Putamen (tissue), 1 donor: ENCODE results near the gene ACP3.

Experiments used
- DNase-seq: peaks from one replicate; pipeline ENCODE4 v3.0.0-alpha.2; 2016; ENCODE audit warnings: low spot score

Gene ACP3

GRCh38 chr3:132318451-132318850, 1.2 kb downstream of the ACP3 start:
- no peak for DNase-seq

- DNase-seq, result no peak
These were observed 4.1 kb downstream of the ACP3 start for GRCh38 chr3:132321304-132321703.

GRCh38 chr3:132325103-132325606, 7.9 kb downstream of the ACP3 start:
- no peak for DNase-seq

- no peak for DNase-seq
These were observed 8.4 kb downstream of the ACP3 start for GRCh38 chr3:132325634-132326033.

- DNase-seq, result no peak
These were observed 9.0 kb downstream of the ACP3 start for GRCh38 chr3:132326251-132326650.

- no peak for DNase-seq
These were observed 14.9 kb downstream of the ACP3 start for GRCh38 chr3:132332082-132332481.

- no peak for DNase-seq
These were observed 15.3 kb downstream of the ACP3 start for GRCh38 chr3:132332508-132332907.

- no peak for DNase-seq
These were observed 24.5 kb downstream of the ACP3 start for GRCh38 chr3:132341746-132342145.

GRCh38 chr3:132342183-132342582, 25.0 kb downstream of the ACP3 start:
- DNase-seq, result no peak

GRCh38 chr3:132342610-132343009, 25.4 kb downstream of the ACP3 start:
- no peak for DNase-seq

- peak; percentile 21 for DNase-seq
These were observed 25.9 kb downstream of the ACP3 start for GRCh38 chr3:132343018-132343612.

- DNase-seq, result no peak
These were observed 27.6 kb downstream of the ACP3 start for GRCh38 chr3:132344666-132345280.

- peak; percentile 21 for DNase-seq
These were observed 29.9 kb downstream of the ACP3 start for GRCh38 chr3:132346841-132347736.

GRCh38 chr3:132347811-132348210, 30.6 kb downstream of the ACP3 start:
- DNase-seq, result no peak

- no peak for DNase-seq
These were observed 31.3 kb downstream of the ACP3 start for GRCh38 chr3:132348531-132348930.

- no peak for DNase-seq
These were observed 33.6 kb downstream of the ACP3 start for GRCh38 chr3:132350814-132351213.

GRCh38 chr3:132351222-132351806, 34.1 kb downstream of the ACP3 start:
- DNase-seq, result no peak

GRCh38 chr3:132352556-132353143, 35.4 kb downstream of the ACP3 start:
- peak; percentile 50 for DNase-seq

- no peak for DNase-seq
These were observed 37.9 kb downstream of the ACP3 start for GRCh38 chr3:132354916-132355702.

GRCh38 chr3:132356568-132356967, 39.4 kb downstream of the ACP3 start:
- DNase-seq, result no peak

GRCh38 chr3:132360717-132361116, 43.5 kb downstream of the ACP3 start:
- no peak for DNase-seq
